ENCODE data around the gene LYSMD2. TPM values are rescaled to one million over a fixed set of nuclear protein-coding genes. Genes with fewer than 3 reads are reported as not detected.

LYSMD2 gene
- total and polyA plus RNA-seq, 9 of the 15 experiments (the other 6 are each of a cell fraction or from before 2014, with no cell fraction given) = 4.3 to 30.3 (median 9.8) TPM

GRCh38 chr15:51697163-51697562 lies 40.3 kb downstream of the LYSMD2 start (continued):
- TF ChIP-seq PBX2 (CRISPR knock-in tag; IDR thresholded peaks at IDR 0.05; ENCODE audit: low read depth) (no peak), PBX2 (tag; conservative IDR thresholded peaks at IDR 0.05; ENCODE audit: low read depth) (peak; percentile 52; the same call in 1 of the 2 replicates), ZNF3 (CRISPR knock-in tag; IDR thresholded peaks at IDR 0.05) (no peak), GTF2B (IDR thresholded peaks at IDR 0.05; ENCODE audit: extremely low read depth, insufficient read length) (no peak), SMARCA4 (IDR thresholded peaks at IDR 0.05) (peak; percentile 74), U2AF1 (optimal IDR thresholded peaks at IDR 0.05; ENCODE audit: low read depth, low read length) (no peak), CUX1 (CRISPR knock-in tag; IDR thresholded peaks at IDR 0.05) (0 out of 2 replicates have a peak, but pooled peaks have one; percentile 29), TCF3 (CRISPR knock-in tag; IDR thresholded peaks at IDR 0.05) (peak; percentile 89), ATF3 (IDR thresholded peaks at IDR 0.05) (peak; percentile 64), ATF3 (CRISPR knock-in tag; conservative IDR thresholded peaks at IDR 0.05) (no peak; the same call in 1 of the 2 replicates), ARID3A (IDR thresholded peaks at IDR 0.05; ENCODE audit: borderline replicate concordance, low read depth, low read length) (0 out of 2 replicates have a peak, but pooled peaks have one; percentile 14), HMGXB4 (CRISPR knock-in tag; IDR thresholded peaks at IDR 0.05) (no peak), HSF4 (CRISPR knock-in tag; IDR thresholded peaks at IDR 0.05; ENCODE audit: borderline replicate concordance) (0 out of 2 replicates have a peak, but pooled peaks have one; percentile 15), HDAC1 (IDR thresholded peaks at IDR 0.05) (peak in 1 of 2 experiments; percentile 25; a peak in 1 of 4 replicates)

Measured in K562 (cell line).